GM23338 (cell line): Measurements from ENCODE around the gene COX10. TPM values are rescaled to one million over a fixed set of nuclear protein-coding genes. Genes with fewer than 3 reads are reported as not detected.

Experiments
- ATAC-seq: fragments of 200-7000 bp; cut with Tn5 transposase; 3 replicates; pipeline ENCODE4 v1.9.1; 2020
- DNase-seq: peaks from one replicate; pipeline ENCODE4 v3.0.0-alpha.2; 2015; ENCODE audit warnings: low spot score
- H2AFZ ChIP-seq: fragments of 200-600 bp; sonication (generic); 2 replicates; pipeline ENCODE4 v1.8.0; 2016; ENCODE audit warnings: antibody characterized with exemption, mild to moderate bottlenecking, moderate library complexity
- H3F3A ChIP-seq: fragments of 200-600 bp; sonication (generic); replicated peaks from 2 replicates; pipeline ENCODE4 v1.8.0; 2017; ENCODE audit warnings: antibody characterized with exemption, mixed run types, low read depth
- H3K27ac ChIP-seq: fragments of 200-600 bp; sonication (generic); 2 replicates; pipeline ENCODE4 v1.6.1; 2016; ENCODE audit warnings: low read depth
- H3K27me3 ChIP-seq: fragments of 200-600 bp; sonication (generic); 2 replicates; pipeline ENCODE4 v1.8.0; 2016; ENCODE audit warnings: mild to moderate bottlenecking, mixed run types, moderate library complexity; ENCODE audit not compliant: insufficient read depth
- H3K36me3 ChIP-seq: fragments of 200-600 bp; sonication (generic); 2 replicates; pipeline ENCODE4 v1.8.0; 2016; ENCODE audit warnings: mild to moderate bottlenecking; ENCODE audit not compliant: insufficient read depth
- H3K4me1 ChIP-seq: fragments of 200-600 bp; sonication (generic); 2 replicates; pipeline ENCODE4 v1.8.0; 2016; ENCODE audit warnings: mild to moderate bottlenecking, moderate library complexity; ENCODE audit not compliant: insufficient read depth
- H3K4me2 ChIP-seq: fragments of 200-600 bp; sonication (generic); 2 replicates; pipeline ENCODE4 v1.7.1; 2017; ENCODE audit warnings: mixed run types
- H3K4me3 ChIP-seq: fragments of 200-600 bp; sonication (generic); 2 replicates; pipeline ENCODE4 v1.6.1; 2016; ENCODE audit warnings: mixed run types
- H3K79me2 ChIP-seq: fragments of 200-600 bp; sonication (generic); replicated peaks from 2 replicates; pipeline ENCODE4 v1.8.0; 2017; ENCODE audit warnings: mild to moderate bottlenecking; ENCODE audit not compliant: insufficient read depth
- H3K9me2 ChIP-seq: fragments of 200-600 bp; sonication (generic); 2 replicates; pipeline ENCODE4 v1.8.0; 2017; ENCODE audit not compliant: insufficient read depth
- H4K20me1 ChIP-seq: fragments of 200-600 bp; sonication (generic); replicated peaks from 2 replicates; pipeline ENCODE4 v1.8.0; 2017; ENCODE audit warnings: mild to moderate bottlenecking; ENCODE audit not compliant: insufficient read depth
- H3K27ac Mint-ChIP-seq: 2 replicates; pipeline ENCODE4 v1.8.0; 2020; ENCODE audit warnings: inconsistent platforms, mild to moderate bottlenecking, moderate library complexity, mixed read lengths
- H3K27me3 Mint-ChIP-seq: 3 replicates; pipeline ENCODE4 v1.8.0; 2022; ENCODE audit warnings: low read depth, mild to moderate bottlenecking, moderate library complexity, mixed read lengths, inconsistent platforms; ENCODE audit not compliant: insufficient read depth, poor library complexity
- H3K36me3 Mint-ChIP-seq: 3 replicates; pipeline ENCODE4 v1.8.0; 2021; ENCODE audit warnings: low read depth, mild to moderate bottlenecking, inconsistent platforms, moderate library complexity, mixed read lengths
- H3K4me1 Mint-ChIP-seq: 3 replicates; pipeline ENCODE4 v1.8.0; 2020; ENCODE audit warnings: mild to moderate bottlenecking, inconsistent platforms, mixed read lengths
- H3K4me3 Mint-ChIP-seq: 3 replicates; pipeline ENCODE4 v1.8.0; 2021; ENCODE audit warnings: moderate library complexity, mild to moderate bottlenecking, inconsistent platforms, mixed read lengths
- H3K9me3 Mint-ChIP-seq: 3 replicates; pipeline ENCODE4 v1.8.0; 2020; ENCODE audit warnings: moderate library complexity, mild to moderate bottlenecking, inconsistent platforms, mixed read lengths
- CREB1 ChIP-seq: fragments of 250-450 bp; sonication (Bioruptor Pico); IDR thresholded peaks from 2 replicates; pipeline ENCODE4 v1.5.0; 2020; ENCODE audit warnings: low read depth, mild to moderate bottlenecking, moderate library complexity
- CTCF ChIP-seq, 2 experiments: fragments of 200-600 bp in 1 of 2; sonication (generic) in 1 of 2; conservative IDR thresholded peaks; 2 replicates each; pipeline versions ENCODE4 v1.5.1 to v1.6.1; 2016 to 2017; ENCODE audit warnings: antibody characterized with exemption in 2 of 2, low read depth in 2 of 2, mild to moderate bottlenecking in 2 of 2, moderate library complexity in 1 of 2
- ETS1 ChIP-seq: IDR thresholded peaks from 2 replicates; pipeline ENCODE4 v1.6.1; 2016; ENCODE audit warnings: antibody characterized with exemption
- EZH2 ChIP-seq: fragments of 200-600 bp; sonication (generic); IDR thresholded peaks from one replicate; pipeline ENCODE4 v1.8.0; 2017; ENCODE audit warnings: antibody characterized with exemption, mild to moderate bottlenecking, low read depth; ENCODE audit not compliant: unreplicated experiment
- EZH2phosphoT487 ChIP-seq: fragments of 200-600 bp; sonication (generic); IDR thresholded peaks from one replicate; pipeline ENCODE4 v1.8.1; 2018; ENCODE audit warnings: antibody characterized with exemption; ENCODE audit not compliant: unreplicated experiment
- JUNB ChIP-seq: IDR thresholded peaks from one replicate; pipeline ENCODE4 v1.6.1; 2016; ENCODE audit warnings: antibody characterized with exemption; ENCODE audit not compliant: unreplicated experiment
- NANOG ChIP-seq: IDR thresholded peaks from 2 replicates; pipeline ENCODE4 v1.6.1; 2016; ENCODE audit warnings: antibody characterized with exemption, borderline replicate concordance
- POLR2AphosphoS5 ChIP-seq: IDR thresholded peaks from 2 replicates; pipeline ENCODE4 v1.6.1; 2016; ENCODE audit warnings: antibody characterized with exemption, low read depth
- REST ChIP-seq: IDR thresholded peaks from one replicate; pipeline ENCODE4 v1.6.1; 2018; ENCODE audit warnings: antibody characterized with exemption; ENCODE audit not compliant: unreplicated experiment
- STAT1 ChIP-seq: IDR thresholded peaks from one replicate; pipeline ENCODE4 v1.6.1; 2016; ENCODE audit warnings: antibody characterized with exemption; ENCODE audit not compliant: unreplicated experiment
- ZNF114 ChIP-seq: fragments of 250-450 bp; sonication (Bioruptor Pico); IDR thresholded peaks from 2 replicates; pipeline ENCODE4 v1.5.0; 2020; ENCODE audit warnings: mild to moderate bottlenecking, moderate library complexity
- ZNF331 ChIP-seq: fragments of 250-450 bp; sonication (Bioruptor Pico); IDR thresholded peaks from 2 replicates; pipeline ENCODE4 v1.5.0; 2020; ENCODE audit warnings: low read depth, mild to moderate bottlenecking, moderate library complexity
- ZNF462 ChIP-seq: fragments of 250-450 bp; sonication (Bioruptor Pico); IDR thresholded peaks from 2 replicates; pipeline ENCODE4 v1.5.0; 2020; ENCODE audit warnings: mild to moderate bottlenecking, moderate library complexity
- polyA plus RNA-seq: library from polyadenylated mRNA; unstranded; fragments of >200 nt; fragmentation: Nextera tagmentation; extraction: Ambion mirVana; gene quantifications from 2 replicates; pipeline ENCODE4 v1.2.1, GENCODE V29; 2016
- total RNA-seq: library from RNA; depleted of rRNA; stranded (reverse); fragments of >200 nt; shearing (Covaris generic); gene quantifications from 2 replicates; pipeline ENCODE4 v1.2.3, GENCODE V29; 2014

The COX10 gene
- total and polyA plus RNA-seq, 2 experiments from 2014 or later = 25.7 to 46.6 TPM

GRCh38 chr17:14078027-14078426 lies 8.7 kb downstream of the COX10 start:
- ATAC-seq = no peak
- H3K4me3 Mint-ChIP-seq = no peak overlapping the region
- no peak for DNase-seq

More at GRCh38 chr17:14078027-14078426, 8.7 kb downstream of the COX10 start:
- Histone ChIP-seq H2AFZ (no peak overlapping the region), H3F3A (no peaks in the 10 kb centered on the region), H3K36me3 (peaks cover 40% of the 10 kb centered on the region; the same call in 1 of the 2 replicates), H3K79me2 (peaks cover 50% of the 10 kb centered on the region), H3K27ac (no peak overlapping the region), H3K4me3 (no peak overlapping the region), H4K20me1 (peaks cover 22% of the 10 kb centered on the region), H3K9me2 (no peaks in the 10 kb centered on the region), H3K4me2 (no peak overlapping the region), H3K27me3 (no peaks in the 10 kb centered on the region), H3K4me1 (no peaks in the 10 kb centered on the region)
- H3K9me3 Mint-ChIP-seq = no peaks in the 10 kb centered on the region
- H3K27me3 Mint-ChIP-seq = peaks cover 1% of the 10 kb centered on the region
- no peak overlapping the region; the same call in 1 of the 2 replicates for H3K27ac Mint-ChIP-seq
- H3K36me3 Mint-ChIP-seq = peaks cover 27% of the 10 kb centered on the region
- no peaks in the 10 kb centered on the region for H3K4me1 Mint-ChIP-seq
- TF ChIP-seq EZH2phosphoT487 (no peak), ZNF462 (CRISPR knock-in tag) (no peak), JUNB (no peak), STAT1 (no peak), ETS1 (no peak), ZNF114 (CRISPR knock-in tag) (no peak), ZNF331 (CRISPR knock-in tag) (no peak), NANOG (no peak), EZH2 (no peak), REST (no peak), CREB1 (CRISPR knock-in tag) (no peak), CTCF (conservative IDR thresholded peaks at IDR 0.05; ENCODE audit: low read depth in 2 of 2) (no peak), POLR2AphosphoS5 (no peak)
